ENCODE data around the gene NKAIN1.
"Not testable (repeated sequence)": the region's sequence is repeated elsewhere in the genome, so short reads cannot be mapped to it uniquely, and the experiment has no call there.

NKAIN1 gene

GRCh38 chr1:31138797-31139521 is 100.7 kb downstream of the NKAIN1 start:
- not testable (repeated sequence) for H3K27me3 Mint-ChIP-seq; H3K9me3 Mint-ChIP-seq (ENCODE audit: low read depth); H3K36me3 Mint-ChIP-seq; H3K4me3 Mint-ChIP-seq; H3K27ac Mint-ChIP-seq; H3K4me1 Mint-ChIP-seq (ENCODE audit: low read depth)

- H3K27me3 Mint-ChIP-seq; H3K4me3 Mint-ChIP-seq; H3K36me3 Mint-ChIP-seq; H3K4me1 Mint-ChIP-seq (ENCODE audit: low read depth); H3K9me3 Mint-ChIP-seq (ENCODE audit: low read depth); H3K27ac Mint-ChIP-seq: not testable (repeated sequence)
Measured at GRCh38 chr1:31137873-31138272, 101.8 kb downstream of the NKAIN1 start.

- Mint-ChIP-seq H3K4me3 (no peak overlapping the region), H3K4me1 (ENCODE audit: low read depth) (no peaks in the 10 kb centered on the region), H3K36me3 (no peaks in the 10 kb centered on the region), H3K9me3 (ENCODE audit: low read depth) (no peaks in the 10 kb centered on the region), H3K27me3 (peaks cover 2% of the 10 kb centered on the region), H3K27ac (no peak overlapping the region)
Measured at GRCh38 chr1:31135973-31136600, 103.6 kb downstream of the NKAIN1 start.

DNA sequence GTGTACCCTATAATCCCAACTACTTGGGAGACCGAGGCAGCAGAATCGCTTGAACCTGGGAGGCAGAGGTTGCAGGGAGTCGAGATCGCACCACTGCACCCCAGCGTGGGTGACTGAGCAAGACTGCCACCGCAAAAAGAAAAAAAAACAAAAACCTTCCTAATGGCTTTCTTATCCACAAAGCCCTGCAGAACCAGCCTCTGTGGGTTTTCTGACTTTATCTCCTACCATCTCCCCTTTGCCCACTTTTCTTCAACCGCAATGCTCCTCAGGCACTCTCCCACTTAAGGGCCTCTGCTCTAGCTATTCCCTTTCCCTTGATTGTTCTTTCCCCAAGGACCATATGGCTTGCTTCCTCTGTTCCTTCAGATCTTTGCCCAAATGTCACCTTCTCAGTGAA is 106.3 kb downstream of the NKAIN1 start:
- Mint-ChIP-seq H3K9me3 (ENCODE audit: low read depth) (no peaks in the 10 kb centered on the region), H3K36me3 (no peaks in the 10 kb centered on the region), H3K4me3 (no peak overlapping the region), H3K27me3 (peaks cover 4% of the 10 kb centered on the region), H3K4me1 (ENCODE audit: low read depth) (no peaks in the 10 kb centered on the region), H3K27ac (no peak overlapping the region)

Data from activated naive CD8-positive, alpha-beta T cell (primary cell).